Effector memory CD4-positive, alpha-beta T cell (primary cell): ENCODE data around the gene POTEF.
"Not testable (repeated sequence)": the region's sequence is repeated elsewhere in the genome, so short reads cannot be mapped to it uniquely, and the experiment has no call there.

Experiments
- DNase-seq, 3 donors: peaks; one replicate each; pipeline ENCODE4 v3.0.0-alpha.2; 2020
- H3K27ac ChIP-seq: 2 replicates; pipeline ENCODE4 v1.7.0; 2013; ENCODE audit warnings: mild to moderate bottlenecking, low read length, moderate library complexity; ENCODE audit not compliant: insufficient read depth, poor library complexity, severe bottlenecking
- H3K27me3 ChIP-seq: replicated peaks from 2 replicates; pipeline ENCODE4 v1.7.0; 2013; ENCODE audit warnings: mild to moderate bottlenecking, low read length; ENCODE audit not compliant: insufficient read depth, control insufficient read depth, poor library complexity, severe bottlenecking
- H3K36me3 ChIP-seq: 2 replicates; pipeline ENCODE4 v1.7.0; 2013; ENCODE audit warnings: mild to moderate bottlenecking, low read length, moderate library complexity; ENCODE audit not compliant: control insufficient read depth, insufficient read depth
- H3K4me1 ChIP-seq: 2 replicates; pipeline ENCODE4 v1.7.0; 2013; ENCODE audit warnings: low read length, mild to moderate bottlenecking; ENCODE audit not compliant: control insufficient read depth, insufficient read depth, poor library complexity, severe bottlenecking
- H3K4me3 ChIP-seq: 2 replicates; pipeline ENCODE4 v1.7.0; 2013; ENCODE audit warnings: low read length, low read depth, mild to moderate bottlenecking; ENCODE audit not compliant: insufficient read depth, poor library complexity, severe bottlenecking
- H3K9me3 ChIP-seq: 2 replicates; pipeline ENCODE4 v1.7.0; 2013; ENCODE audit warnings: mild to moderate bottlenecking, low read length, moderate library complexity; ENCODE audit not compliant: control insufficient read depth

Gene POTEF

DNA sequence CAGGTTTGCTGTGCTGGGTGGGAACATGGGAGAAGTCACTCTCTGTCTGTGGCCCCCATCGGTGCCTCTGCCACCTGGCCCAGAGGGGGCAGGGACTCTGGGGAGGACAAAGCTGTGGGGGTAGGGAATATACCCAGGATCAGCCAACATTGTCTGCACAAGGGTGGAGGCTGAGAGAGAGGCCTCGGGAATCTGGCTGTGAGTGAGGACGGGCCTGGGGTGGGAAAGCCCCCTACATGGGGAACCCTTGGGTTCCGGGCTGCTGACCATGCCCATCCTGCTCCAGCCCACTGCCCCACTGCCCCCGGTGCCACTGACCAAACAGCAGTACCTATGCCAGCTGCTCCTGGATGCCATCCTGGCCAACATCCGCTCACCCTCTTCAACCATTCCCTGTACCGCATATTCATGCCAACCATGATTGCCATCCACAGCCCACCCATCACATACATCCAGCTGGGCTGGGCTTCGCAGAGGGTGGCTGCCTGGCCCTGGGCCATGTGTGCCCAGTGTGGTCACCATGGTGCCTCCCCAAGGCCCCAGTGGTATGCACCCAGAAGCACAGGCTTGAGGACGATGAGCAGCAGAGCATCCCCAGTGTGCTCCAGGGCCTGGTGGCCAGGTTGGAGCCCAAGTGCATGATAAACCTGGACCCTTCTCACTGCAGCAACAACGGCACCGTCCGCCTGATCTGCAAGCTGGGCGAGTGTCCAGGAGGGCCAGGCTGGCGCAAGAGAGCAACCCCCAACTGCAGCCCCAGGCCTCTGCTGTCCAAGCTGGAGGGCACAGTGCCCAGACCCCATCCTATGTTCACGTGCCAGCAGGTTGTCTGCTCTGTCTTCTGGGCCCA, 6.9 kb upstream of the POTEF start:
- no peaks in the 10 kb centered on the region for H3K27me3 ChIP-seq
- H3K4me1 ChIP-seq: no peaks in the 10 kb centered on the region
- H3K36me3 ChIP-seq: no peaks in the 10 kb centered on the region
- no peak overlapping the region for H3K27ac ChIP-seq
- DNase-seq: no peak
- no peaks in the 10 kb centered on the region for H3K9me3 ChIP-seq
- H3K4me3 ChIP-seq: no peak overlapping the region

DNA sequence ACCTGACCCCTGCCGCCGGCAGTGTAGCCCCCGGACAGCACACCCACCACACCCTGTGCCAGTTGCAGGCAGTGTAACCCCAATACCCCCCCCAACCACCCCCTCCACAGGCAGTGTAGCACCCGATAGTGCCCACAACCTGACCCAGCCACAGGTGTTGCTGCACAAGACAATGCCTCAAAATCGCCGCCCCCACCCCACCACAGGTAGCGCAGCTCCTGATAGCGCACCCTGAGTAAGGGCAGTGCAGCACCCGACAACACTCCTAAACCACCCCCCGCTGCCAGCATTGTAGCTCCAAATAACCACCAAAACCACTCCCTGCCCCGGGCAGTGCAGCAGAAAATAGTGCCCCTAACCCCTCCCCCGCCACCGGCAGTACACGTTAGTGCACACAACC, 558 bp downstream of the POTEF start:
- H3K27ac ChIP-seq, H3K36me3 ChIP-seq, H3K9me3 ChIP-seq, H3K27me3 ChIP-seq, DNase-seq, H3K4me3 ChIP-seq, H3K4me1 ChIP-seq: not testable (repeated sequence)

DNA sequence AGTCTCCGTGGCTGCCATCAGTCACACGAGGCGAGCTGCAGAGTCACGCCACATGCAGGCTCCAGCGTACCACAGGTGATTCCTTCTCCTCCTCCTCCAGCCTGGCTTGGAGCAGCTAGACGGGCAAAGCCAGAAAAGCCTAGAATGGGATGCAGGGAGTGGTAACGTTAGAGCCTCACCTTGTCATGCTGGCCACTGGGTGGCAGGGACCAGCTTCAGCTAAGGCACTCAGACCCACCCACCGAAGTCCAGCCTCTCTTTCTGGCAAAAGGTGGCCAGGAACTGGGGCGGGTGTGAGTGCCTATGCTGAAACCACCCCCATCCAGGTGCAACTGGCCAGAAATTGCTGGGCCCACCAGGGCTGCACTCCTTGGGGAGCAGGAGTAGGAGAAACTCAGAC, 1.3 kb downstream of the POTEF start:
- H3K4me3 ChIP-seq, H3K4me1 ChIP-seq, H3K9me3 ChIP-seq, DNase-seq, H3K27me3 ChIP-seq, H3K27ac ChIP-seq, H3K36me3 ChIP-seq: not testable (repeated sequence)

DNA sequence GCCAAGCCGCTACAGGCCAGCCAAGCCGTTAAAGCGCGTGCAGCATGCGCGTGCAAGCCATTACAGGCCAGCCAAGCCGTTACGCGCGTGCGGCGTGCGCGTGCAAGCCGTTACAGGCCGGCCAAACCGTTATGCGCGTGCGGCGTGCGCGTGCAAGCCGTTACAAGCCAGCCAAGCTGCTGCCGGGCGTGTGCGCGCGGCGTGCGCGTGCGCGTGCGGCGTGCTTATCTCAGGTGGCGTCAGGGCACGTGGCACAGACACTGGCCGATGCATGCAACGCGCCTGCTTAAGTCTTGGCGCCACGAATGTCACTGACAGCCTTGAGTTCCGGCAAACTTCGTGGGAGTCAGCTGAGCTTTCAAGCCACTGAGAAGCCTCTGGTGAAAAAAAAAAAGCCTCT, 8.1 kb downstream of the POTEF start:
- not testable (repeated sequence) for H3K27ac ChIP-seq, H3K27me3 ChIP-seq, H3K4me1 ChIP-seq, H3K4me3 ChIP-seq, H3K36me3 ChIP-seq, H3K9me3 ChIP-seq, DNase-seq

DNA sequence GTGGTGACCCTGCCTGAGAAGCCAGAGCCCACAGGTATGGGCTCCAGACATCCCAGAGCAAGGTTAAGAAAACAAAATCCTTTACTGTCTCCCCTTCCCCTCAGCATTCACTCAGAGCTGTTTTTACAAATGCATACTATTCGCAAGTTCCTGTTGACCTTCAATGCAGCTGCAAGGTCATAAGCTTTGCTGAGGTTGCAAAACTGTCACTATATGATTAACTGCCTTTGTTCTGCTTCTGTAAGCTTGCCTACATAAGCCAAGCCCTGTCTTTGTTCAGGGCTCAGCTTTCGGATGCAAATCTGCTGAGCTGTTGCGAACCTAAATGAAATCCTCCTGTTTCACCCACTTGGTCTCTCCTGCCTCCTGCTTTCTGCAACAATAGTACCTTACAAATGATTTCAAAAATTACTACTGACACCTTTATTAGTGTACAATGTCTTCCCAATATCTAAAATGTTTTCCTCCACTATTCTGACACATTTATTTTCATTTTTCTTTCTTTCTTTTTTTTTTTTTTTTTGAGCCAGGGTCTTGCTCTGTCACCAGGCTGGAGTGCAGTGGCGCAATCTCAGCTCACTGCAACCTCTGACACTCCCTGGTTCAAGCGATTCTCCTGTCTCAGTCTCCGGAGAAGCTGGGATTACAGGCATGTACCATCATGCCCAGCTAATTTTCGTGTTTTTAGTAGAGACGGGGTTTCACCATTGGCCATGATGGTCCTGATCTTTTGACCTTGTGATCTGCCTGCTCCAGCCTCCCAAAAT, 26.2 kb downstream of the POTEF start:
- H3K9me3 ChIP-seq, H3K27ac ChIP-seq, H3K4me1 ChIP-seq, H3K27me3 ChIP-seq, H3K4me3 ChIP-seq, H3K36me3 ChIP-seq, DNase-seq: not testable (repeated sequence)

DNA sequence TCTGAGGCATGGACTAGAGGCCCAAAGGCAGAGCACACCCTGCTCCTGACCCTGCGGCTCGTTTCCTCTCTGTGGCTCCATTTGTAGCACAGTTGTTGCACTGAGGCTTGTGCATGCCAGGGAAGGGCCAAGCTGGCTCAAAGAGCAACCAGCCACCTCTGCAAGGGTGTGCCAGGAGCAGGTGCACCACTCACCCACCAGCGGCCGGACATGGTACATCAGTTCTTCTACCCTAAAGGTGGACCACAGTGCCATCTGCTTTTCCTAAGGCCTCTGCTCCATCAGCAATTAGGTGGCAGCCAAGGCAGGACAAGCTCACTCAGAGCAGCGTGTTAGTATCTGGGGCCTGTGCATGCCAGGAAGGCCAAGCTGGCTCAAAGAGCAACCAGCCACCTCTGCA, 66.4 kb downstream of the POTEF start:
- not testable (repeated sequence) for H3K36me3 ChIP-seq, DNase-seq, H3K4me1 ChIP-seq, H3K4me3 ChIP-seq, H3K27ac ChIP-seq, H3K27me3 ChIP-seq, H3K9me3 ChIP-seq

DNA sequence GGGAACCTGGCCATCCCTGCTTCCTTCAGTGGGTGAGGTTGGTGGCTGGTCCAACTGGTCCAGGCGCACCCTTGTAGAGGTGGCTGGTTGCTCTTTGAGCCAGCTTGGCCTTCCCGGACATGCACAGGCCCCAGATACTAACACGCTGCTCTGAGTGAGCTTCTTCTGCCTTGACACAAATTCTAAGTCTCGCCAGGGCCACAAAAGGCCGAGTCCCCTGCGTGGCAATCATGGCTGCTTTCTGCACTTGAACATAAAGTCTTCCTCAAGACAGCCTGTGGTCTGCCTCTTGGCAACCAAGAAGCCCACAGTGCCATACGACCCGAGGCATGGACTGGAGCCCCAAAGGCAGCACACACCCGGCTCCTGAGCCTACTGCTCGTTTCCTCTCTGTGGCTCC, 69.0 kb downstream of the POTEF start:
- not testable (repeated sequence) for H3K4me1 ChIP-seq, H3K36me3 ChIP-seq, DNase-seq, H3K4me3 ChIP-seq, H3K9me3 ChIP-seq, H3K27me3 ChIP-seq, H3K27ac ChIP-seq

DNA sequence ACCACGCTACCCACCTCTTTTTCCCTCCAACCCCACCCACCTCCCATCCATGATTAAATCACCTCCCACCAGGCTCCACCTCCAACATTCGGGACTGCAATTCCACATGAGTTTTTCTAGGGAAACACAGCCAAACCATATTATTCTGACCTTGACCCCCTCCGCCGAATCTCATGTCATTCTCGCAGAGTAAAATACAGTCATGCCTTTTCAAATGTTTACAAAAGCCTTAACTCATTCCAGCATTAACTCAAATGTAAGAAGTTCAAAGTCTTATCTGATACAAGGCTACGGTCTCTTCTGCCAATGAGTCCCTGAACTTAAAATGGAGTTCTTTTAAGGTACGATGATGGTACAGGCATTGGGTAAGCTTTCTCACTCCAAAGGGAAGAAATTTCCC, 72.7 kb downstream of the POTEF start:
- H3K27ac ChIP-seq, H3K4me1 ChIP-seq, H3K9me3 ChIP-seq, H3K27me3 ChIP-seq, H3K4me3 ChIP-seq, DNase-seq, H3K36me3 ChIP-seq: not testable (repeated sequence)

DNA sequence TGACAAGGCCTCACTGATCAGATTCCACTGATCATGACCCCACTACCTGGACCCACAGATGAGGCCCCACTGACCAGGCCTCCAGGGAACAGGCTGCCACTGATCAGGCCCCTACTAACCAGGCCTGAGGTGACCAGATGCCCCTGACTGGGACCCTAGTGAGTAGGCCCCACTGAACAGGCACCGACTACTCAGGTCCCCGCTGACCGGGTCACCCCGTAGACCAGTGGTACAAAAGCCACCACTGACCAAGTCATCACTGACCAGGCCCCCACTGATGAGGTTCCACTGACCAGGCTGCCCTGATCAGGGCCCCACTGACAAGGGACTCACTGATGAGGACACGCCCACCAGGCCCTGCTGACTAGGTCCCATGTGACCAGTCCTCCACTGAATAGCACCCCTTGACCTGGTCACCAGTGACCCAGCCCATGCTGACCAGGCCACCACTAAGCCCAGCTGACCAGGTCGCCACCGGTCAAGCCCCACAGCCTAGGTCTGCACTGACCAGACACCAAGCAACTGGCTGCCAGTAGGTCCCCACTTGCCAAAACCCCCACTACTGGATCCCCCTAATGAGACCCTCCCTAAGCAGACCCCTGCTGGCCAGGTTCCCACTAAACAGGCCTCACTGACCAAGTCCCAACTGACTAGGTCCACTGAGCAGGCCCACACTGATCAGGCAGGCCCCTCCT, 75.7 kb downstream of the POTEF start:
- DNase-seq, H3K4me1 ChIP-seq, H3K27me3 ChIP-seq, H3K4me3 ChIP-seq, H3K36me3 ChIP-seq, H3K9me3 ChIP-seq, H3K27ac ChIP-seq: not testable (repeated sequence)

DNA sequence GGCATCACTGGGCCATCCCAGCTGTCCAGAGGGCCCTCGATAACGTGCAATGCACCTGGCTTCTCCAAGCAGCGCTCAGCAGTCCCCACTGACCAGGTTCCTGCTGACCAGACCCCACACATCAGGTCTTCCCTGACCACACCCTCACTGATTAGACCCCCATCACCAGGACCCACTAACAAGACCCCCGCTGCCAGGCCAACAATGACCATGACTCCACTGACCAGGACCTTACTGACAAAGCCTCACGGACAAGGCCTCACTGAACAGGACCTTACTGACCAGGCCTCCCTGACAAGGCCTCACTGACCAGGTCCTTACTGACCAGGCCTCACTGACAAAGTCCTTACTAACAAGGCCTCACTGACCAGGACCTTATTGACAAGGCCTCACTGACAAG, 76.6 kb downstream of the POTEF start:
- not testable (repeated sequence) for DNase-seq, H3K36me3 ChIP-seq, H3K4me1 ChIP-seq, H3K9me3 ChIP-seq, H3K27ac ChIP-seq, H3K27me3 ChIP-seq, H3K4me3 ChIP-seq
